GM19099 (cell line): ENCODE results near the gene ANKRD34A.
A peak's percentile ranks its signal among the peaks of the same experiment; 100 is the strongest.

Experiments
- POLR2A ChIP-seq: IDR thresholded peaks from 3 replicates; pipeline ENCODE4 v1.6.1; 2011; ENCODE audit warnings: low read depth; ENCODE audit not compliant: insufficient read length; ENCODE audit errors: extremely low read depth

ANKRD34A gene

GRCh38 chr1:145993618-145994390 lies 29.4 kb upstream of the ANKRD34A start:
- no peak for TF ChIP-seq POLR2A

- no peak for TF ChIP-seq POLR2A
Observed at GRCh38 chr1:145992958-145993617, 28.7 kb upstream of the ANKRD34A start.

- TF ChIP-seq POLR2A: peak; percentile 48
Observed at GRCh38 chr1:145992502-145992936, 28.1 kb upstream of the ANKRD34A start.

GRCh38 chr1:145991735-145992412 lies 27.5 kb upstream of the ANKRD34A start:
- TF ChIP-seq POLR2A: peak; percentile 62

- no peak for TF ChIP-seq POLR2A
Observed at GRCh38 chr1:145990249-145990855, 26.0 kb upstream of the ANKRD34A start.

GRCh38 chr1:145988773-145989172 lies 24.4 kb upstream of the ANKRD34A start:
- TF ChIP-seq POLR2A: no peak

GRCh38 chr1:145987926-145988325 lies 23.6 kb upstream of the ANKRD34A start:
- no peak for TF ChIP-seq POLR2A

- TF ChIP-seq POLR2A: no peak
Observed at GRCh38 chr1:145986551-145986950, 22.2 kb upstream of the ANKRD34A start.

GRCh38 chr1:145985502-145986439 lies 21.4 kb upstream of the ANKRD34A start:
- no peak for TF ChIP-seq POLR2A

- TF ChIP-seq POLR2A: no peak
Observed at GRCh38 chr1:145985129-145985501, 20.7 kb upstream of the ANKRD34A start.

- TF ChIP-seq POLR2A: no peak
Observed at GRCh38 chr1:145983960-145984830, 19.8 kb upstream of the ANKRD34A start.

- no peak for TF ChIP-seq POLR2A
Observed at GRCh38 chr1:145983206-145983675, 18.9 kb upstream of the ANKRD34A start.

- TF ChIP-seq POLR2A: no peak
Observed at GRCh38 chr1:145982010-145982723, 17.8 kb upstream of the ANKRD34A start.
